Measurements from ENCODE around the gene SBDS. TPM values are rescaled to one million over a fixed set of nuclear protein-coding genes. Genes with fewer than 3 reads are reported as not detected.

Gene SBDS
- total RNA-seq, 1 donor from 2014 or later: 210 TPM

DNA sequence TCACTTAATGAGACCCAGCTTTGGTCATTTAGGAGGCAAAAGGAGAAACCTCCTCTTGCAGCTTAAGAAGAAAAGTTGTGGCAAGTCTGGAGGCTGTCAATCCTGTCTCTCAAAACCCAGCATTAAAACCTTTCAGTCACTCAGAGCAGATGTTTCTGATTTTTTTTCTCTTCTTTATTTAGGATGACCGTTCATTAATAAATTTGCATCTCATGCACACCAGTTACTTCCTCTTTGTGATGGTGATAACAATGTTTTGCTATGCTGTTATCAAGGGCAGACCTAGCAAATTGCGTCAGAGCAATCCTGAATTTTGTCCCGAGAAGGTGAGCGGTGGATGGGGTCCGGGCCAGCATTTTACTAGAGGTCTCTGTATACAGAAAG, 42.4 kb downstream of the SBDS start:
- DNase-seq (ENCODE audit: missing footprints): no peak
- intact Hi-C loops (cut with DNase I): no loop called here
- ATAC-seq: no peak

DNA sequence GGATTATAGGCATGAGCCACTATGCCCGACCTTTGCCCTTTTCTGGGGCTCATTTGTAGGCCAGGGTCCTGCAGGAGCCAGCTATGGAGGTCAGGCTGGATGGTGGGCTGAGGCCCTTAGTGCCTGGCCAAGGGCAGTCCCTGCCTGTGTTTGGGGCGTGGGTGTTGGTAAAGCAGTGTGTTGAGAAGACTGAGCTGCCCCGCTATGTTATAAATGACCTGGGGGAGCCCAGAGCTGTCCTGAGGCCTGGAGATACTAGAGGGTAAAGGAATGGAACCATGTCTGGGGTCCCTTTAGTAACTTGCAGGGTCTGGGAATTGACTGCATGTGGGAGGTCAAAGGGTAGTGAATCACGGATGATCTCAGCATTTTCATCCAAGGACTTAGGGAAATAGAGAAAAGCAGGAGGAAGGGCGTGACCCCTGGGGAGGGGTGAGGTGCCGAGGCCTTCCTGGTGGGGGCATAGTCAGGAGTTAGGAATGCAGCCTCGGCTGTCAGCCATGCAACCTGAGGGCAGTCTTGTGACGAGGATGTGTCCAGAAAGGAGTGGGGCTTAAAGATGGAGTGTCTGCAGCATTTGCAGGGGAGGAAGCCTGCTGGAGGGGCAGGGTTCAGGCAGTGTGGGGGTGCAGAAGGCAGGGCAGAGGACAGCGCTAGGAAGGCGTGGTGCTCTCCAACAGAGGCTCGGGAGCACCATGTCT, 42.9 kb downstream of the SBDS start:
- ATAC-seq (no peak), DNase-seq (ENCODE audit: missing footprints) (no peak)
- intact Hi-C loops (cut with DNase I): no loop called here

DNA sequence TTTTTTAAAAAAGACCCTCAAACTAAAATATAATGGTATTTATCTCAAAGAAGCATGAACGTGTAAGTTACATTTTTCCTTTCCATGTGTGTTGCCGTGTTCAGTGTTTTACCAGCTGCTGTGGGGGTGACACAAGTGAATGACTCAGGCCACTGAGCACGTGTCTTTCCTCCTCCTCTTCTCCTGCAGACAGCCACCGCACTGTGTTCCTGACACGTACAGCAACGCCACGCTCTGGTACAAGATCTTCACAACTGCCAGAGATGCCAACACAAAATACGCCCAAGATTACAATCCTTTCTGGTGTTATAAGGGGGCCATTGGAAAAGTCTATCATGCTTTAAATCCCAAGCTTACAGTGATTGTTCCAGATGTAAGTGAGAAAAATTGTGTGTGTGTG, 44.6 kb downstream of the SBDS start:
- ATAC-seq: no peak
- intact Hi-C loops (cut with DNase I): no loop called here
- no peak for DNase-seq (ENCODE audit: missing footprints)

DNA sequence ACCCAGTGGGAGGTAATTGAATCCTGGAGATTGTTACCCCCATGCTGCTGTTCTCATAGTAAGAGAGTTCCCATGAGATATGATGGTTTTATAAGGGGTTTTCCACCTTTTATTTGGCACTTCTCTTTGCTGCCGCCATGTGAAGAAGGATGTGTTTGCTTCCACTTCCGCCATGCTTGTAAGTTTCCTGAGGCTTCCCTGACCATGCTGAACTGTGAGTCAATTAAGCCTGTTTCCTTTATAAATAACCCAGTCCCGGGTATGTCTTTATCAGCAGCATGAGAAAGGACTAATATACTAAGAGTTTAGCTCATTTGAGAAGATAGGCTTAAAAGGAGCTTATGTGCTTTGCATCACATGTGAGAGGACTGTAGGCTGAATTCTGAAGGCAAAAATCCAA, 45.1 kb downstream of the SBDS start:
- no peak for DNase-seq (ENCODE audit: missing footprints)
- intact Hi-C loops (cut with DNase I): no loop called here
- no peak for ATAC-seq

DNA sequence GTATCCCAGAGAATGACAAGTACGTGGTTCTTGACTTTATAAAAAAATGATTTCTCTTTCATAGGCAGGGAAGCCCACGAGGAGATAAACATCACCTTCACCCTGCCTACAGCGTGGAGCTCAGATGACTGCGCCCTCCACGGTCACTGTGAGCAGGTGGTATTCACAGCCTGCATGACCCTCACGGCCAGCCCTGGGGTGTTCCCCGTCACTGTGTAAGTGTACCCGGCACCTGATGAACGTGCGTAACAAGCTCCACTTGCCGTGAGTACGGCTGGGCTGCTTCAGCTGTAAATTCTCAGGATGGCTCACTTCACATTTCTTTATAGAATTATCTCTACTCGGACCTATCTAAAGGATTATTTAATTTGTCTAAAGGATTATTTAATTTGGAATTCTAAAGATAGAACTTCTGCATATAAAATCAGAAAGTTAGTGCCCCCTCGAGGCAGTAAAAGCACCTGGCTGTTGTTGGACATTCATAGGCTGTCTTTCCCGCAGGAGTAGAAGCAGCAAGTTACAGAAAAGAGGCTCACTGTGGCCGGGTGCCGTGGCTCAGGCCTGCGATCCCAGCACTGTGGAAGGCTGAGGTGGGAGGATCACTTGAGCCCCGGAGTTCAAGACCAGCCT, 46.8 kb downstream of the SBDS start:
- DNase-seq (ENCODE audit: missing footprints): no peak
- no peak for ATAC-seq
- intact Hi-C loops (cut with DNase I): no loop called here

DNA sequence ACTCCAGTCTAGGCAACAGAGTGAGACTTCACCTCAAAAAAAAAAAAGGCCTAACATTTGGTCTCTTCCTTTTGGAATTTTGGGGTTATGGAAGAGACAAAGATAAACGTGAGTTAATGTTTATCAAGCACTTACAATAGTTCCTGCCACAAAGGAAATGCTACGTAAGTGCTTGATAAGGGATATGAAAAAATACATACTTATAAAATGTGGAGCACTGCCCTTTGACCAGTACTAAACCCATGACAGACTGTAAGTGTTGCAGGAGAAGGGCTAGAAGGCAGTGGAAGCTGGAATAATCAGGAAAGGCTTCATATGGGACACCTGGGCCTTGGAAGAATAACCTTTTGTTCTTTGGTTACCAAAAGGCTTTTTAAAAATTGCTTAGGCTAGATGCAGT, 48.8 kb downstream of the SBDS start:
- no peak for ATAC-seq
- DNase-seq (ENCODE audit: missing footprints): no peak
- intact Hi-C loops (cut with DNase I): no loop called here

DNA sequence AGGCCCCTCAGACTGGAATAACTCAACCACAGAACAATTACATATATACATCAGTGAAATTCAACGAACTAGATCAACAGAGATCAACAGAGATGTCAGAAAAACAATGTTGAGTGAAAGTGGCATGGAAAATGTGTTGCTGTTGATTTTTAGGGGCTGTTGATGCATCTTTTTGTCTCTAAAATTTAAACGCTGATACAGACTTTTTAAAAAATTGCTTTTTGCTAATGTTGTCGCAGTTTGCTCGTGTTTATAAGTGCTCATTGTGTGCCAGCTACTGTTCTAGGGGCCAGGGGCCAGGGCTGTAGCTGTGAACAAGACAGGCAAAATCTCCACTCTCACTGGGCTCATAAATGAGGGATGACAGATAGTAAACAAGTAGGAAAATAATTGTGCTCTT, 56.1 kb downstream of the SBDS start:
- ATAC-seq: no peak
- intact Hi-C loops (cut with DNase I): no loop called here
- no peak for DNase-seq (ENCODE audit: missing footprints)

DNA sequence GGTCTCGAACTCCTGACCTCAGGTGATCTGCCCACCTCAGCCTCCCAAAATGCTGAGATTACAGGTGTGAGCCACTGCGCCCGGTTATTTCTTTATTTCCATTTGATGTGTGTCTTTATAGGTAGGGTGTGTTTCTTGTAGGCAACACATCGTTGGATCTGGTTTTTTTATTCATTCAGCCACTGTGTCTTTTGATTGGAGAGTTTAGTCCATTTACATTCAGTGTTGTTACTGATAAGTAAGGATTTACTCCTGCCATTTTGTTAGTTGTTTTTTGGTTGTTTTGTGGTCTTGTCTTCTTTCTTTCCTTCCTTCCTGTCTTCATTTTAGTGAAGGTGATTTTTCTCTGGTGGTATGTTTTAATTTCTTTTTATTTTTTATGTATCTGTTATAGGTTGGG, 57.4 kb downstream of the SBDS start:
- DNase-seq (ENCODE audit: missing footprints): no peak
- intact Hi-C loops (cut with DNase I): no loop called here
- ATAC-seq: no peak

Other genes starting within 250 kb of the SBDS start
- gene TMEM248, start 74.4 kb downstream of the SBDS start, total RNA-seq: 45.9 TPM
- 10.7 TPM for gene TYW1, start 1.2 kb upstream of the SBDS start, total RNA-seq

Measured in Right ventricle myocardium inferior (tissue), 1 donor.